Nephron progenitor cell (in vitro differentiated cells): Measurements from ENCODE around the gene ATXN10.

Experiments
- DNase-seq: peaks from one replicate; pipeline ENCODE4 v3.0.0; 2021
- H3K27ac Mint-ChIP-seq: 2 replicates; pipeline ENCODE4 v1.8.0; 2021; ENCODE audit warnings: mild to moderate bottlenecking, moderate library complexity, mixed read lengths
- H3K27me3 Mint-ChIP-seq: 2 replicates; pipeline ENCODE4 v1.8.0; 2021; ENCODE audit warnings: mild to moderate bottlenecking, low read depth, mixed read lengths; ENCODE audit not compliant: poor library complexity
- H3K36me3 Mint-ChIP-seq: 2 replicates; pipeline ENCODE4 v1.8.0; 2021; ENCODE audit warnings: low read depth, mixed read lengths
- H3K4me1 Mint-ChIP-seq: 2 replicates; pipeline ENCODE4 v1.8.0; 2021; ENCODE audit warnings: mixed read lengths
- H3K4me3 Mint-ChIP-seq: 2 replicates; pipeline ENCODE4 v1.8.0; 2021; ENCODE audit warnings: mild to moderate bottlenecking, moderate library complexity, mixed read lengths
- H3K9me3 Mint-ChIP-seq: 2 replicates; pipeline ENCODE4 v1.8.0; 2021; ENCODE audit warnings: mild to moderate bottlenecking, moderate library complexity, mixed read lengths
- CTCF ChIP-seq: fragments of 200-600 bp; sonication (generic); IDR thresholded peaks from 2 replicates; pipeline ENCODE4 v1.5.0; 2021; ENCODE audit warnings: antibody characterized with exemption

ATXN10 gene

GRCh38 chr22:45762545-45763235, 91.1 kb downstream of the ATXN10 start:
- H3K4me1 Mint-ChIP-seq, result peaks cover 28% of the 10 kb centered on the region
- H3K27me3 Mint-ChIP-seq, result peaks cover 2% of the 10 kb centered on the region
- H3K27ac Mint-ChIP-seq, result peak overlapping the region; percentile 64
- TF ChIP-seq CTCF, result no peak
- peaks cover 52% of the 10 kb centered on the region for H3K36me3 Mint-ChIP-seq
- H3K4me3 Mint-ChIP-seq, result peak overlapping the region; percentile 18
- no peak for DNase-seq
- H3K9me3 Mint-ChIP-seq, result no peaks in the 10 kb centered on the region

GRCh38 chr22:45763236-45763624, 91.6 kb downstream of the ATXN10 start:
- TF ChIP-seq CTCF, result no peak
- Mint-ChIP-seq H3K36me3 (peaks cover 57% of the 10 kb centered on the region), H3K4me3 (no peak overlapping the region), H3K27ac (peak overlapping the region; percentile 75), H3K4me1 (peaks cover 28% of the 10 kb centered on the region), H3K27me3 (peaks cover 2% of the 10 kb centered on the region), H3K9me3 (no peaks in the 10 kb centered on the region)
- DNase-seq, result no peak

GRCh38 chr22:45768490-45768889, 96.9 kb downstream of the ATXN10 start:
- H3K27me3 Mint-ChIP-seq, result peaks cover 2% of the 10 kb centered on the region
- H3K36me3 Mint-ChIP-seq, result peaks cover 83% of the 10 kb centered on the region
- H3K4me3 Mint-ChIP-seq, result no peak overlapping the region
- no peak for TF ChIP-seq CTCF
- peak overlapping the region; percentile 40 for H3K27ac Mint-ChIP-seq
- H3K4me1 Mint-ChIP-seq, result peaks cover 11% of the 10 kb centered on the region
- H3K9me3 Mint-ChIP-seq, result peaks cover 18% of the 10 kb centered on the region
- DNase-seq, result no peak

- no peak for DNase-seq
- Mint-ChIP-seq H3K4me1 (peaks cover 4% of the 10 kb centered on the region), H3K27ac (no peak overlapping the region), H3K9me3 (peaks cover 18% of the 10 kb centered on the region), H3K4me3 (no peak overlapping the region), H3K27me3 (peaks cover 2% of the 10 kb centered on the region), H3K36me3 (peaks cover 90% of the 10 kb centered on the region)
- TF ChIP-seq CTCF, result no peak
Observed at GRCh38 chr22:45769569-45770210, 98.1 kb downstream of the ATXN10 start.

- Mint-ChIP-seq H3K4me1 (peaks cover 11% of the 10 kb centered on the region), H3K36me3 (peaks cover 82% of the 10 kb centered on the region), H3K27me3 (peaks cover 2% of the 10 kb centered on the region), H3K9me3 (peaks cover 18% of the 10 kb centered on the region), H3K27ac (no peak overlapping the region), H3K4me3 (no peak overlapping the region)
- no peak for TF ChIP-seq CTCF
- no peak for DNase-seq
Observed at GRCh38 chr22:45770506-45770905, 98.9 kb downstream of the ATXN10 start.

GRCh38 chr22:45771057-45771456, 99.4 kb downstream of the ATXN10 start:
- Mint-ChIP-seq H3K27ac (no peak overlapping the region), H3K9me3 (peaks cover 18% of the 10 kb centered on the region), H3K27me3 (no peaks in the 10 kb centered on the region), H3K4me1 (peaks cover 15% of the 10 kb centered on the region), H3K4me3 (no peak overlapping the region), H3K36me3 (peaks cover 77% of the 10 kb centered on the region)
- TF ChIP-seq CTCF, result no peak
- DNase-seq, result no peak
